Measurements from ENCODE around the gene TLX1.

Gene TLX1

DNA sequence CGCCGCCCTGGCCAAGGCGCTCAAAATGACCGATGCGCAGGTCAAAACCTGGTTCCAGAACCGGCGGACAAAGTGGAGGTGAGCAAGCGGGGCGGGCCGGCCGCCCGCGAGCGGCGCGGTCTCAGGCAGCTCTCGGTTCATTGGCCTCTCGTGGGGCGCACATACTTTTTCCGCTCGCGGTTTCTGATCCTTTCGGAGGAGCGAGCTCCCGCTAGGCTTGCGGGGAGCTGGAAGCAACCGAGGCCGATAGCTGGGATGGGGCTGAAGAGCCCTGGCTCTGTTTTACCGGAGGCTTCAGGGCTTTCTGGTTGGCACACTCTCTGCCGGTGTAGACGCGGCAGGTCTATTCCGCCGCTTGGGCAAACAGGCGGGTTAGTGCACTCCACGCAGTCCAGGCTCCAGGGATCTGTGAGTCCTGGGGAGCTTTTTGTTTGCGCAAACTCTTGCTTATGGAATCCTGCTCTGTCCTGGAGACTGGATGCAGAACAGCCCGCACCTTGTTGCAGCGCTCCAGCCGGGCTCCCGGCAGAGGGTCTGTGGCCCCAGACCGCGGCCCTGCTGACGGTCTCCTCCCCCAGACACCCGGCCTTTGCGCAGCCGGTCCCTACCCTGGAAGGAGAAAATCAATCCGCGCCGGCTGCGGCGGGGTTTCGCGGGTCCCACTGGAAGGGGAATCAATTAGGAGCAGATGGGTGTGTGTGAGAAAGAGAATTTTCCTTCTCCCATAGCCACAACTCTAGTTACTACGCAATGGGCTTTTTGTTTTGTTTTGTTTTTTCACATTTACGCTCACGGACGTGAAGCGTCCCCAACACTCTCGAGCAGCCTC is 3.4 kb downstream of the TLX1 start:
- DNase-seq: no peak

DNA sequence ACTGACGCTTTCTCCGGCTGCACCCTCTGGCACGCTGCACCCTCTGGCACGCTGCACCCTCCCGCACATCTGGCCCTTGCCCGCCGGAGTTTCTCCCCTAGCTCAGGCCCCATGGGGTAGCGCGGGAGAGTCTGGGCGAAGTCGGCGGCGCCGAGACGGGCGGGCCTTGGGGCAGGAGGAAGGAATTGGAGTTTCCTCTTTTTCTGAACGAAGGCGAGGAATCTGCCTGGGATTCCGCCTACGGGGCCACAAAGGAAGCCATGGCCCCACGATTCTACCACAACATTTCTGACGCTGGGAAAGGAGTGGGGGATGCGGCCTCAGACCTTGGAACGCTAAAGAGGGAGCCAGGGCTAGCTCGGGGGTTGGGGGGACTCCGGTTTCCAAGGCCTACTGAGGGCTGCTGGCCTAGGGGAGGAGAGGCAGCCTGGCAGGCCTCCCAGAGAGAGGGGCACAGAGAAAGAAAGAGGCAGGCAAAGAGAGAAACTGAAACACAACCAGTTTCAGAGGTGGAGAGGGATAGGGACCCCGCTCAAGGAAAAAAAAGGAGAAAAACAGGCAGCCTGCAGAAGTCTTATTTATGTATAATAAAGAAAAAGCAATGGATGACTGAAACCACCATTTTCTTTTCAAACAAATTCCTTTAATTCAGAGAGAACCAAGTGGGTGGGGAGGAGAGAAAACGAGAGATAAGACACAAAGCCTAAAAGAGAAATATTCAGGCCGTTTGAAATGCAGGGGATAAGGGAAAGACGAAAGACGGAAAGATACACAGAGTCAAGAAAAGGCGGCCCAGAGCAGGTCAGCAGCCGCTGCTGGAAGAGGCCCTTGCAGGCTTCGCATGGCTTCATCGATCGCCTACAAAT is 4.3 kb downstream of the TLX1 start:
- no peak for DNase-seq

DNA sequence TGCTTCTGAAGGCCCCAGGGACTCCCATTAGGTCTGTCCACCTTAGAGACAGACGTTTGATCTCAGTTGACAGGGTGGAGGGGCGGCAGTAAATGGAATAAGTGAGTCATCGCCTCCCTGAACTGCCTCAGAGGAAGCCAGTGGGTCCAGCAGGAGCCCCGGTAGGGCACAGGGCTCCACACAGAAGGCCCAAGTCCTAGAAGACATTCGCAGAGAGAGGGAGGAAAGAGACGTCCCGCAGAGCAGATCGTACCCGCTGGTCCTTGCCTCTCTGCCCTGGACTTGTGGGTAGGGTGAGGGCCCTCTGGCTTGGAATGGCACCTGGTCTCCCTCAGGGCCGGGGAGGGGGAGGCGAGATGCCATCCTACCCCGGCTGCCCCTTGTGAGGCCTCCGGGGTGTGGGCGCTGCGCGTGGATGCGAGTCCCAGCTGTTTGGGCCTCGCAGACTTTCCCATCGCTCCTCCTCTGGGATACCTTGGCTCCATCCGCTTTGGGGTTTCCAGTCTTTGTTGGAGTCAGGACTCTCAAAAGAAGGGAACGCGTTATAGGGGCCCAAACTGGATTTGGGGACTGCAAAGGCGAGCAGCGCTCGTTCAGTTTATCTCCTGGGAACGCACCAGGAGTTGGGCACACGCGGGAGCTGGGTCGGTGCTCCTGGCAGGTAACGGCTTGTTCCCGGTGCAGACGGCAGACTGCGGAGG is 5.1 kb downstream of the TLX1 start:
- DNase-seq: no peak

DNA sequence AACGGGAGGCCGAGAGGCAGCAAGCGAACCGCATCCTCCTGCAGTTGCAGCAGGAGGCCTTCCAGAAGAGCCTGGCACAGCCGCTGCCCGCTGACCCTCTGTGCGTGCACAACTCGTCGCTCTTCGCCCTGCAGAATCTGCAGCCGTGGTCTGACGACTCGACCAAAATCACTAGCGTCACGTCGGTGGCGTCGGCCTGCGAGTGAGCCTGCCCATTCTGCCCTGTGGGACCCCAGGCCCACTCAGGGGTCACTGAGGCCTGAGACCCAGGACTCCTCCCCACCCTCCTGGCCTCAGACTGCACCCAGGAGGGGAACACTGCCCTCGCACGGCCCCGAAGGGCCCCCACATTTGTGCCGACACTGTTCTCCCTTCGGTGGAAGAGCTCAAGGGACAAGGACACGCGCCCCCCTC is 5.6 kb downstream of the TLX1 start:
- DNase-seq: no peak

DNA sequence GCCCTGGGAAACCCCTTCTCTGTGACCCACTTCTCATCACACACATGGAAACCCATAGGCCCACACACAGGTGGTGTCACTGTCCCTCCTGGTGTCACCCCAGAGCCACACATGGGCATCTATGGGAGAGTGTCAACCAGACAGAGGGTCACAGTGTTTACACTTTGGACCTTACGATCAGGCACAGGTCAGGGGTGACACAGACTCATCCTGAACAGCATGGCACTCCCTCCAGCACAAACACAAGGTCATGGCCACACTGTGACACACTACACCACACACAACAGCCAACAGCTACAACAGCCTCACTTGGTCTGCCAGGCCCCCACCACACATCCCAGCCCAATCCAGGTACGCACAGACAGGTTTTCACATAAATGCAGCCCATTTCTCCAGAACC is 6.2 kb downstream of the TLX1 start:
- no peak for DNase-seq

DNA sequence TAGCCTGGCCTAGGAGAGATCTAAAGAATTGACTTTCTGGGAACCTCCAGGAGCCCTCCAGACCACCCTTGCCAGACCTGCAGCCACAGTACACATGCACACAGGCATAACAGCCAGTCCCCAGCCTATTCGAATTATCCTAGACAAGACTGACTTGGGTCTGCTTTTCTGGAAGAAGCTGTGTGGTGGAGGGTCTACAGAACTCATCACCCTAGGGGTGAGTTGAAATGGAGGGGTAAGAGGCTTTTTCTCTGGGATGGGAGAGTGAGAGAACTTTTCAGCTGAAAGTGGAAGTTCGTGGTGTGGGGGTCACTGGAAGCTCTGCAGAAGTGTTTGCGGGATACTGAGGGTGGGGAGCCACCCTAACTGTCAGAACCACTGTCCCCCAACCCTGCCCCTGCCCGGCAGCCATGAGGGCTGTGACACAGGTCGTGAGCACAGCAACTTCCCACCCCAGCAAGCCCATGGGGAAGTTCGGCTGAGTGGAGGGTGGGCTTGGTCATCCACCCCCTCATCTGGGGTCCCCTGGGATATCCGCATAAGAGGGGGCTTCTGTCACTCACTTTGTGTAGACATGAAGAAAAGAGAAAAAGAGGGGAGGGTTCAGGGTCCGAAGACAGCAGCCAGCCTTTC is 7.8 kb downstream of the TLX1 start:
- DNase-seq: no peak

DNA sequence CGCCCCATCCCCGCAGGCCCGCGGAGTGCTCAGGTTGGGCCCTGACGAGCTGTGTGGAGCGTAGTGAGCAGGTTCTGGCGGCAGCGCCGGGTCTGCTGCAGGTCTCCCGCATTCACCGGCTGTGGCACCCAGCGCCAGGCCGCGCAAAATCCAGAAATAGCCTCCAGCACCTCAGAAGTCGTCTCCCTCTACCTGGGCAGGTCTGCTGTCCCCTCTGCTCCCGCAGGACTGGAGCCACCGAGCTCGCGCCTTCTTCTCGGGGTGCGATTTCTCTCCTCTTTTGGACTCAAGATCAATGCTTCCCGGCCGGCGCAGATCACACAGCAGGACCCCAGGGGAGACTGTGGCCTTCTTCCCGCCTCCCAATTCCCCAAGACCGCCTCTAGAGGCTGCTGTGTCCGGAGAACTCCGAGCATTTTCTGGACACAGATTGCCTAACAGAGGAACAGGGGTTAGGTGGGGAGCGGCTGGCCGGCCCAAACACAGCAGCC is 8.4 kb downstream of the TLX1 start:
- DNase-seq: no peak

DNA sequence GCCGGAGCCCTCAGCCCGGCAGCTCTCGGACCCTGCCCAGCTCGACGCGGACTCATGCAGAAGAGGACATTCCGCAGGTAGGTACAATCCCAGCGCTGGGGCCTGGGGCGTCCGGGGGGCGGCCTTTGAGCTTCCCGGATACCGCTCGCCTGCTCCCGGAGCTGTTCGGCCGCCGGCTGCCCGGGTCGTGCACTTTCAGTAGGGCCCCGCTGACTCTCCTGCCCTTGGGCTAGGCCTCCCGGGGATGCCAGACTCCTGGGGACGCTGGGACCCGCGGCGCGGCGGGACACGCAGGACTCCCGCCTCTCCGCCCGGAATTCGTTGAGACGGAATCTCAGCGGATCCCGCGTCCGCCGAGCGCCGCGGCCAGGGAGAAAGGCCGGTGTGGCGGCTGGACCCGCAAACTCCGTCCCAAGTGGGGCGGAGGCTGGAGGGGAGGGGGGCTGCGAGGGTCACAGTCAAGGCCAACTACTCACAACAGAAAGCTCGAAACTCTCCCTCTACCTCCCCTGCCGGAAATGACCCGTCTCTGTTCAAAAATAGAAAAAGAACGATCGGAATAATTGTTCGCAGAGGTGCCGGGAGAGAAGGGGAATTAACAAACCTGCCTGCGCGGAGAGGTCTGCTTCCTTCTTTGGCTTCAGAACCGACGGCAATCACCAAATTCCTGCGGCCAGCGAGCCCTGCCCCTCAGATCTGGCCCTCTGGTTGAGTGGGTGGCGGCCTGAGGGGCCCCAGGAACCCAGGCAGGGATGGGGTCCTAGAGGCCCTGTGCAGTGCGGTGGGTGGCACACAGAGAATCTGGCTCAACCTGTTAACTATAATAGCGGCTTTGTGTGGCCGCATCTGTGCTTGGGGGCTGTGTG is 9.2 kb downstream of the TLX1 start:
- DNase-seq: no peak

DNA sequence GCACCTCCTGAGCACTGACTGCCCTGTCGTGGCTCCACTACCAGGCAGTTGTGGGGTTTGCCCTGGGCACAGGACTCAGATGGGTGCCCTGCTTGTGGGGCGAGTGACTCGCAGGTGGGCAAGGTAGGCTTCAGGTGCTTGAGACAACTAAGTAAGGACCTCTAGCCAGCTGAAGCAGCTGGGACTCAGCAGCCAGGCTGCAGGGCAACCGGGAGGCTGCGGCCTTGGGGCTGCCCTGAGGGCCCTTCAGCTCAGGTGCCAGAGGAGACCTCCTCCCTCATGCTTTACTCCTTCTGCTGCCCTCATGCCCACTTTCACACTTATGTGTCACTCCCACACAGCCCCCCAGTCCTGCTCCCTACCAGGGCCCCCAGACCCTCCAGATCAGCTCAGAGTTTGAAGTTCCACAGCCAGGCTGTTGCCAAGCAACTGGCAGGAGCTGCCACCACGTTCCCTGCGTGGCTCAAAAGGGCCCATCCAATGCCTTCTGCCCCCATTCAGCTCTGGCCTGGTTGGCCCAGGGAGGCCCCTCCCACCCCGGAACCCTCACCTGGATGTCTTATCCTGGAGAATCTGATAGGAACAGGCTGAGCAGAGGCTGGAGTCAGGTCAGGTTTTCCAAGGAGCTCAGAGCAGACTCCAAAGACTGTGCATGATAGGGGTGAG is 10.0 kb downstream of the TLX1 start:
- DNase-seq: no peak

DNA sequence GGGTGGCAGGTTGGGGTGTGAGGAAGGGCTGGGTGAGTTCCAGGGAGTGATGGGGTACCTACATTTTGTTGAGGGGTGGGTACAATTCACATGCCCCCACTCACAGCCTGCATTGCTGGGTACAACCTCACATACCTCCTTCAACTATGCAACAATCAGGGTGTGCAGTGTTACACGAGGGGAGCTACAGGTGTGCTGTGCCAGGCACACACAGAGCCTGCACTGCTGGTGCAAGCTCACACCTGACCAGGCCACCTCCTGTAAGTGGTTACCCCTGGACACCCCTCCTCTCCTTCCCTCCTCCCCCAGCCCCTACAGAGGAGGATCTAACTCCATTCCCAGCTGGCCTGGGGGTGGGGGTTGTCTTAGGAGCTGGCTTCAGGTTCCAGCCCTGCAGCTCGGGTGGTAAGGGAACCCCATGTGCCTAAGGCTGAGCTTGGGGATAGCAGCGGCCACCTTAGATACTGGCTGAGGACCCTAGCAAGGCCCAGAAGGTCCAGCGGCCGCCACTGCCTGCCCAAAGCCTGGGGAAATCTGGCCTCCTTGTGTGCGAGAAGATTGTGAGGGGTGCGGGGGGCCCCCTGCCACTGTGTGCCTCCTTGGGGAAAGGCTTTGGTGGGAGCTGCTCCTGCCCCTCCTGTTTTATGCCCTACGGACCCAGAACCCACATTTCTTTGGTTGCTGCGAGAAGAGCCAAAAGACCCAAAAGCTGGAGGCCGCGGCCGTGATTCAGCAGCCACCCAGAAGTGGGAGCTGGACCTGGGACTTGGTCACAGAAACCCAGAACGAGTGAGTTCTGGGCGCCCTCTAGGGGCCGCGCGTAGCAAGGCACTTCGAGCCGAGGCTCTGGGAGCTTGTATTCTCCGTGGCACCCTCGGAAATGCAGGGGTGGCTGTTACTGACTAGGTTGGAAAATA is 10.8 kb downstream of the TLX1 start:
- DNase-seq: peak; percentile 47 to 54

DNA sequence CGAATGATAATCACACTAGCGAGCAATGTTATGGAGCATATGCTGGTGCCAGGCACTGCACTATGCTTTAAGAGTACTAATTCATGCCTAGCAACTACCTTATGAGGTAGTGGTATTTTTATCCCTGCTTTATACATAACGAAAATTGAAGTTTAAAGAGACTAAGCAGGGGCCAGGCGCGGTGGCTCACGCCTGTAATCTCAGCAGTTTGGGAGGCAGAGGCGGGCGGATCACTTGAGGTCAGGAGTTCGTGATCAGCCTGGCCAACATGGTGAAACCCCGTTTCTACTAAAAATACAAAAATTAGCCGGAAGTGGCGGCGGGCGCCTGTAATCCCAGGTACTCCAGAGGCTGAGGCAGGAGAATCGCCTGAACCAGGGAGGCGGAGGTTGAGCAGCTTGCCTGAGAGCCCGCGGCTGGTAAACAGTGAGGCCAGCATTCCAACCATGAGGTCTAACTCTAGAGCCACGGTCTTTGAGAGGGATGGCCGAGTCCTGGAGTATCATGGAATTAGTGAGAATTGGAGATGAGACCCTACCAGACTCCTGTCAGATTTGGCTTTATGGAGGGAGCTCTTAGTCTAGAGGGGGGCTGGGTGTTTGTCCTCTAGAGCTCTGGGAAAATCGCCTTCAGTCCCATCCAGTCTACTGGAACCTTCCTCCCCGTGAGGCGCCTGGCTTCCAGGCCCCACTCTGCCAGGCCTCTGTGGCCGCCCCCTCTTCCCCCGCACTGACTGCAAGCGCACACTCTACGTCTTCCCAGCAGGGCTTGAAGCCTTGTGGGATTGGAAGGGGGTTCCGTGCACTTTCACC is 11.6 kb downstream of the TLX1 start:
- no peak for DNase-seq

DNA sequence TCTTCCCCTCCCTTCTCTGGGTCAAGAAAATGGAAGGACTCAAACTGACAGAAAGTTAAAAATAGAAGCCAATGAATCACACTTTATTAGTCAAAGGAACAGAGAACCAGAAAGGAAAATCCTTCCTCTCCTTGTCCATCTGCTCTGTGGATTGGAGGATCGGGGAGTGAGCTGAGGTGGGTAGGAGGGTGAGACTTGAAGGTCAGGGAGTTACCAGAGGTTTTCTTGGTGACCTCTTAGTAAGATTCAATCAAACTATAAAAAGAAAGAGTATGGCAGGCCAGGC is 12.2 kb downstream of the TLX1 start:
- no peak for DNase-seq

DNA sequence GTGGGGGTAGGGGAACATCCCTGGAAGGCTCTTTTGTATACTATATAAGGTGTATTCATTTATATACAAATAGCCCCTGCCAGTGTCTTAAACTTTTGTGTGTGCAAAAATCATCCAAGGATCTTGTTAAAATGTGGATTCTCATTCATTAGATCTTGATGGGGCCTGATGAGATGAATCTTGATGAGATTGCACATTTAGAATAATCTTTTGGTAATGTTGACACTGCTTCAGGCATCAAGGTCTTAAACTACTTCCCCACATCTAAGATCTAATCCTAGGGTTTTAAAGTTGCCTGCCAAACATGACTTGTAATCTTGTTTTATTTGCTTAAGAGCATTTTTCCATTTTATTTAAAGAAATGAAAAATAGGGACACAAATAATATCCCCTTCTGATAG is 13.0 kb downstream of the TLX1 start:
- DNase-seq: no peak

DNA sequence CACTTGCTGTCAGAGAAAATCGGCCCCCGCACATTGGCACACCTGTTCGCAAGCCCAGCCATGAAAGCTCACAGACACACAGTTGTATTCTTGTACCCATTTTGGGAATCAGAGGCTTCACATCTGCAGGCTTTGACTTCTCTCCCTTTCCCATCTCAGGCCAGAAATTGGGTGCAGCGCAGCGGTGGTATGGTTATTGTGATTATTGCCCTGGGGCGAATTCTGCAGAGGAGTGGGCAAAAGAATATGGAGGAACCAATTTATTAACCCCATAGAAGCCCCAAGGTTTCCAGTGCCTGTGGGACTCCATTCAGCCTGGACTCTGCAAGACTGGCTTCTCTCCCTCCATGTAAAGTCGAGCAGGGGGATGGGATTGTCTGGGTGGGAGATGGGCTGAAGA is 14.0 kb downstream of the TLX1 start:
- DNase-seq: no peak

DNA sequence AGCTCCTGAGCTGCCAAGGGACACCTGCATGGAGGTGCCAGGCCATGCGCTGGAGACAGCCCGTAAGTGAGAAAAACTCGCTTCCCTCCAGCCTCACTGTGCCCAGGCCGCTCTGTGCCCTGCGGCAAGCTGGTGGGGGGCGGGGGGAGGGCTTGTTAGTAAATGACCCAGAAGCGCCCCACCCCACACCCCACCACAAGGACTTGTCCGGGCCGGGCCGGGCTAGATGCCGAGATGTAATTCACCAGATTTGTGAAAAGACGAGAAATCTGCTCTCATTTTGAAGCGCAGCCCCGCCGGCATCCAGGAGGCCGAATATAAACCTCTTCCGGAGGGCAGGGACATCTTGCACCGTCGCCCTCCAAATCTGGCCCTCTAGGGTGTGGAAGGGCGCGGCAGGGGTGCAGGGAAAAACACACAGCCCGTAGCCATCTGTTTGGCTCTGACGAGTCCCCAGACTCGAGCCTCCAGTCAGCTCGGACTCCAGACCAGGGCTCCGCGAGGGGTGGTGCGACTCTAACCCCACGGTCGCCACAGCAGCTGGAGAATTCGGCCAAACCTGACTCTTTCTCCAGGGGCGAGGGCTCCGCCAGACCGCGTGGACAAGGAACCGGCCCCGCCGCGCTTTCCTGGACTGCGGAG is 14.8 kb downstream of the TLX1 start:
- DNase-seq: no peak

DNA sequence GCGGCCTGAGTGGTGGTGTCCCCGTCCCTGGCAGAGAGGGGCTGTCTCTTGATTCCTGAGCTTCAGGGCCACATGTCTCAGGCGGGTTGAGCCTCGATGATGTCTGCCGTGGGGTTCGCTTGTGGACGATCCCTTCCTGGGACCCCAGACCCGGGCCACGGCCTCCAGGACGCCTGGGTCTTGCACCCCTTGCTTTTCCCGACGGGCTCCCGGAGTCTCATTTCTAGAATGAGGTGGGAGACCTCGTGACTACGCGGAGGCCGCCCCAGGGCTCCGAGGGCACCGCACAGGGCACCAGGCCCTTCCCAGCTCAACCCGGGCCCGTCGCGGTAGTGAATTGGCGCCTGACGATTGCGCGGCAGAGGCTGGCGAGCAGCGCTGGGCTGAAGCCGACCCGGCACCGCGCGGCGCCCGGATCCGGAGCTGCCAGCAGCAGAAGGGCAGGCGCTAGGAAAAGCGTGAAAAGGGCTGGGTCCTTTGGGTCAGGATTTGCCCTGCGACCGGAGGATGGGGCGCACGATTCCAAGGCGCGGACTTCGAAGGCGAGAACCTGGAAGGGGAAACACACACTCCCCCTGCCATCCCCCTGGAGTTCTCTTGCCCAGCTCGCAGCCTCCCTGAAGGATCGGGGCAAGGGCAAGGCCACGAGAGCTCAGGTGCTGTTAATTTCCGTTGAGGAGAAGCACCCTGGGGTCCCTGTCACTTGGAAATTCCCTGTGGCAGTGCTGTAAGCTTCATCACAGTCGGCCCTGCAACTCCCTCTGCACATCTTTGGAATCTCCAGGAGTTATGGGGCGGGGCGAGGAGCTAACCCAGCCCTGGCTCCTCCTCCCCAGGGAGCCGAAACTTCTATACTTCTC is 15.5 kb downstream of the TLX1 start:
- no peak for DNase-seq

DNA sequence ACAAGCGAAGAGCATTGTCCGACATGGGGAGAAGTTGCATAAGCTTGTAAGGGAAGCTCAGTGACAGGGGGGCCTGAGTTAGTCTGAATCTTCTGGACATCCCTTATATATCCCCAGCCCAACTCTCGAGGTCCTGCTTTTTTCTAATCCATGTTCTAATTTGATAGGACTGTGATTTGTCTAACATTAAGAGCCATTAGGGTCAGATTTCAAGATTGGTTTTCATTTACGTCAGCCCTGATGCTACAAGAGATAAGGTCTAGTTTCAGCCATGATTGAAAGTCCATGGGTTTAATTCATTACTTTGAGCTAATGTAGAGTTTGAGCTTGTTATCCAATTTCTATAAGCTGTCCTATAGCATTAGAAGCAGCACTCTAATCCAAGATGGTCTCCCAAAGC is 20.3 kb downstream of the TLX1 start:
- DNase-seq: no peak

DNA sequence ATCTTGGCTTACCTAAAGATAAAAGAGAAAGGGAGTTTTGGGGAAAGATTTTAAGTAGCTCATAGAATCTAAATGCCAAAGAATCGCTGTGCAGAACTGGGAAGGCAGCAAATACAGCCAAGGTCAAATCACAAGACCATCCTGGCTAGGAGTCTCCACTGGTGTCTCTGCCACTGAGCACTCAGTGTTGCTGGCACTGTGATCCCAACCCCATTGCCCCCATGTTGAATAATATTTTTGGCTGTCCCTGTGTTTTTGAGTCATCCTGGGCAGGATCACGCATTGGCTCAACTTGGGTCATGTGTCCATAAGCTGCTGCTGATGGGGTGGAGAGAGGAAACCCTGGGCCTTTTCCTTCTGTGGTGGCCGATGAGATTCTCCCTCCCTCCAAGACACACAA is 21.2 kb downstream of the TLX1 start:
- no peak for DNase-seq
